Fibroblast of mammary gland (primary cell): Measurements from ENCODE around the gene SLX4IP.

Source experiments
- DNase-seq: peaks from one replicate; pipeline ENCODE4 v3.0.0-alpha.2; 2010; ENCODE audit warnings: low read depth
- H3K4me3 ChIP-seq: 2 replicates; pipeline ENCODE4 v1.5.1; 2011; ENCODE audit warnings: low read depth, mild to moderate bottlenecking, low read length, moderate library complexity; ENCODE audit not compliant: control insufficient read depth
- CTCF ChIP-seq: conservative IDR thresholded peaks from 2 replicates; pipeline ENCODE4 v1.5.1; 2011; ENCODE audit warnings: low read depth, low read length, inconsistent platforms; ENCODE audit not compliant: control insufficient read depth, insufficient read depth

Gene SLX4IP

GRCh38 chr20:10621149-10621548, 186.0 kb downstream of the SLX4IP start:
- DNase-seq: no peak
- no peak overlapping the region for H3K4me3 ChIP-seq
- no peak for TF ChIP-seq CTCF

GRCh38 chr20:10622657-10623418, 187.7 kb downstream of the SLX4IP start:
- H3K4me3 ChIP-seq: no peak overlapping the region
- DNase-seq: peak; percentile 83
- TF ChIP-seq CTCF: no peak

GRCh38 chr20:10625641-10626040, 190.5 kb downstream of the SLX4IP start:
- no peak overlapping the region for H3K4me3 ChIP-seq
- no peak for DNase-seq
- TF ChIP-seq CTCF: no peak

- no peak overlapping the region for H3K4me3 ChIP-seq
- DNase-seq: peak; percentile 59
- TF ChIP-seq CTCF: no peak
These were observed 191.8 kb downstream of the SLX4IP start for GRCh38 chr20:10626896-10627295.

- no peak for DNase-seq
- H3K4me3 ChIP-seq: no peak overlapping the region
- no peak for TF ChIP-seq CTCF
These were observed 195.0 kb downstream of the SLX4IP start for GRCh38 chr20:10629946-10630650.

GRCh38 chr20:10631126-10631525, 196.0 kb downstream of the SLX4IP start:
- no peak for DNase-seq
- TF ChIP-seq CTCF: no peak
- no peak overlapping the region for H3K4me3 ChIP-seq
